ENCODE measurements around the gene SPDYE17.
"Not testable (repeated sequence)": the region's sequence is repeated elsewhere in the genome, so short reads cannot be mapped to it uniquely, and the experiment has no call there.

The SPDYE17 gene

GRCh38 chr7:76998285-76998589 is 33.9 kb downstream of the SPDYE17 start:
- DNase-seq: no peak

GRCh38 chr7:76997381-76998284 is 34.5 kb downstream of the SPDYE17 start:
- no peak for DNase-seq

- not testable (repeated sequence) for DNase-seq
Measured at GRCh38 chr7:76996932-76997331, 35.2 kb downstream of the SPDYE17 start.

- not testable (repeated sequence) for DNase-seq
Measured at GRCh38 chr7:76994286-76994685, 37.9 kb downstream of the SPDYE17 start.

GRCh38 chr7:76993831-76994230 is 38.3 kb downstream of the SPDYE17 start:
- DNase-seq: not testable (repeated sequence)

- not testable (repeated sequence) for DNase-seq
Measured at GRCh38 chr7:76992871-76993270, 39.3 kb downstream of the SPDYE17 start.

- not testable (repeated sequence) for DNase-seq
Measured at GRCh38 chr7:76992204-76992603, 40.0 kb downstream of the SPDYE17 start.

- DNase-seq: not testable (repeated sequence)
Measured at GRCh38 chr7:76990202-76990601, 42.0 kb downstream of the SPDYE17 start.

- DNase-seq: not testable (repeated sequence)
Measured at GRCh38 chr7:76985924-76986717, 46.0 kb downstream of the SPDYE17 start.

GRCh38 chr7:76984784-76985136 is 47.4 kb downstream of the SPDYE17 start:
- DNase-seq: not testable (repeated sequence)

GRCh38 chr7:76983937-76984783 is 48.0 kb downstream of the SPDYE17 start:
- DNase-seq: not testable (repeated sequence)

GRCh38 chr7:76983333-76983732 is 48.8 kb downstream of the SPDYE17 start:
- not testable (repeated sequence) for DNase-seq

- DNase-seq: not testable (repeated sequence)
Measured at GRCh38 chr7:76982501-76982900, 49.7 kb downstream of the SPDYE17 start.

- DNase-seq: not testable (repeated sequence)
Measured at GRCh38 chr7:76981187-76981970, 50.8 kb downstream of the SPDYE17 start.

- not testable (repeated sequence) for DNase-seq
Measured at GRCh38 chr7:76980576-76980975, 51.6 kb downstream of the SPDYE17 start.

GRCh38 chr7:76977761-76978367 is 54.3 kb downstream of the SPDYE17 start:
- DNase-seq: not testable (repeated sequence)

GRCh38 chr7:76974793-76975579 is 57.2 kb downstream of the SPDYE17 start:
- not testable (repeated sequence) for DNase-seq

GRCh38 chr7:76974336-76974735 is 57.8 kb downstream of the SPDYE17 start:
- not testable (repeated sequence) for DNase-seq

- not testable (repeated sequence) for DNase-seq
Measured at GRCh38 chr7:76972391-76972790, 59.8 kb downstream of the SPDYE17 start.
